Spleen (tissue), 7 donors: ENCODE results near the gene KIF16B.

Experiments
- POLR2A ChIP-seq, 3 donors: fragments of 450-650 bp; IDR thresholded peaks; one replicate each; pipeline ENCODE4 v1.5.1; 2017; ENCODE audit warnings: antibody characterized with exemption in 3 of 3, mild to moderate bottlenecking in 1 of 3
- POLR2AphosphoS5 ChIP-seq, 3 donors: sonication (generic); formaldehyde crosslinking; IDR thresholded peaks; one replicate each; pipeline ENCODE4 v1.5.1; 2017; ENCODE audit warnings: antibody characterized with exemption in 3 of 3
- TF ChIP-seq, protein P1 (sequence below), 11 experiments: fragments of 200-600 bp in 7 of 11; fragments of 450-650 bp in 4 of 11; sonication (generic) in 4 of 11; IDR thresholded peaks in 8 of 11; conservative IDR thresholded peaks in 3 of 11; 1 replicate in 7 of 11; 2 replicates in 4 of 11; pipeline versions ENCODE4 v1.4.0 to v1.8.0; 2016 to 2021; ENCODE audit warnings: antibody characterized with exemption in 11 of 11, inconsistent platforms in 4 of 11, mild to moderate bottlenecking in 1 of 11
- donor health status: DM: no; HTN: no; CAD: no; lungs with moderate emphysema.
- donor health status: DM: no; HTN: no; CAD: no.
- donor health status: DM: no; HTN: no; CAD: no.

GRCh38 chr20:16459019-16459700 lies 114.1 kb downstream of the KIF16B start:
- TF ChIP-seq, protein P1, sequence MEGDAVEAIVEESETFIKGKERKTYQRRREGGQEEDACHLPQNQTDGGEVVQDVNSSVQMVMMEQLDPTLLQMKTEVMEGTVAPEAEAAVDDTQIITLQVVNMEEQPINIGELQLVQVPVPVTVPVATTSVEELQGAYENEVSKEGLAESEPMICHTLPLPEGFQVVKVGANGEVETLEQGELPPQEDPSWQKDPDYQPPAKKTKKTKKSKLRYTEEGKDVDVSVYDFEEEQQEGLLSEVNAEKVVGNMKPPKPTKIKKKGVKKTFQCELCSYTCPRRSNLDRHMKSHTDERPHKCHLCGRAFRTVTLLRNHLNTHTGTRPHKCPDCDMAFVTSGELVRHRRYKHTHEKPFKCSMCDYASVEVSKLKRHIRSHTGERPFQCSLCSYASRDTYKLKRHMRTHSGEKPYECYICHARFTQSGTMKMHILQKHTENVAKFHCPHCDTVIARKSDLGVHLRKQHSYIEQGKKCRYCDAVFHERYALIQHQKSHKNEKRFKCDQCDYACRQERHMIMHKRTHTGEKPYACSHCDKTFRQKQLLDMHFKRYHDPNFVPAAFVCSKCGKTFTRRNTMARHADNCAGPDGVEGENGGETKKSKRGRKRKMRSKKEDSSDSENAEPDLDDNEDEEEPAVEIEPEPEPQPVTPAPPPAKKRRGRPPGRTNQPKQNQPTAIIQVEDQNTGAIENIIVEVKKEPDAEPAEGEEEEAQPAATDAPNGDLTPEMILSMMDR (IDR thresholded peaks at IDR 0.05 in 8 of 11, conservative IDR thresholded peaks at IDR 0.05 in 3 of 11), result no peak
- TF ChIP-seq POLR2A (IDR thresholded peaks at IDR 0.05) (no peak), POLR2AphosphoS5 (IDR thresholded peaks at IDR 0.05) (no peak)
